OCI-LY7 (cell line): ENCODE measurements around the gene FDXR. TPM values are rescaled to one million over a fixed set of nuclear protein-coding genes. Genes with fewer than 3 reads are reported as not detected.

Experiments used
- BruUV-seq: library from RNA; stranded (reverse); fragments of 400-500 nt; replicated peaks from 2 replicates; lab custom pipeline; 2021; lab: Mats Ljungman, UMichigan
- CTCF ChIA-PET: fragments of 300-600 bp; sonication (Branson Sonifier 250); formaldehyde crosslinking; loops from one replicate; lab custom pipeline; 2022; ENCODE audit warnings: antibody characterized with exemption; ENCODE audit not compliant: unreplicated experiment; lab: Charles Lee
- POLR2A ChIA-PET: fragments of 300-600 bp; sonication (Branson Sonifier 250); formaldehyde crosslinking; loops from one replicate; lab custom pipeline; 2022; ENCODE audit warnings: antibody characterized with exemption; lab: Charles Lee
- DNase-seq: peaks from one replicate; pipeline ENCODE4 v3.0.0-alpha.2; 2015; ENCODE audit warnings: low spot score
- H2AFZ ChIP-seq: fragments of 200-600 bp; sonication (generic), shearing (Covaris generic); 2 replicates; pipeline ENCODE4 v1.6.1; 2014; ENCODE audit warnings: mild to moderate bottlenecking, antibody characterized with exemption, low read length, moderate library complexity
- H3K27ac ChIP-seq: fragments of 200-600 bp; sonication (generic); 2 replicates; pipeline ENCODE4 v1.5.1; 2014; ENCODE audit warnings: mixed run types, low read depth, mild to moderate bottlenecking, moderate library complexity, low read length, inconsistent platforms; ENCODE audit not compliant: poor library complexity, severe bottlenecking
- H3K36me3 ChIP-seq: fragments of 200-600 bp; sonication (generic); 2 replicates; pipeline ENCODE4 v1.6.1; 2014; ENCODE audit warnings: mild to moderate bottlenecking, antibody characterized with exemption, low read length, moderate library complexity, mixed read lengths; ENCODE audit not compliant: insufficient read depth
- H3K4me1 ChIP-seq: fragments of 200-600 bp; sonication (generic); 2 replicates; pipeline ENCODE4 v1.5.1; 2014; ENCODE audit warnings: mild to moderate bottlenecking, low read length; ENCODE audit not compliant: insufficient read depth, poor library complexity, severe bottlenecking
- H3K4me2 ChIP-seq: fragments of 200-600 bp; sonication (generic); 2 replicates; pipeline ENCODE4 v1.6.1; 2014; ENCODE audit warnings: mild to moderate bottlenecking, low read length
- H3K4me3 ChIP-seq: fragments of 200-600 bp; sonication (generic); 2 replicates; pipeline ENCODE4 v1.5.1; 2014; ENCODE audit warnings: mild to moderate bottlenecking, low read depth, low read length; ENCODE audit not compliant: poor library complexity, severe bottlenecking
- H3K79me2 ChIP-seq: fragments of 200-600 bp; sonication (generic); 2 replicates; pipeline ENCODE4 v1.6.1; 2016; ENCODE audit warnings: low read depth, mild to moderate bottlenecking, low read length, moderate library complexity, mixed read lengths; ENCODE audit not compliant: insufficient read depth
- H3K9me2 ChIP-seq: fragments of 200-600 bp; sonication (generic); 2 replicates; pipeline ENCODE4 v1.6.1; 2016; ENCODE audit warnings: mild to moderate bottlenecking, low read length, mixed read lengths; ENCODE audit not compliant: insufficient read depth
- H3K9me3 ChIP-seq: fragments of 200-600 bp; sonication (generic); 2 replicates; pipeline ENCODE4 v1.6.1; 2014; ENCODE audit warnings: mild to moderate bottlenecking, mixed run types, low read length, mixed read lengths
- H4K20me1 ChIP-seq: fragments of 200-600 bp; sonication (generic); 2 replicates; pipeline ENCODE4 v1.6.1; 2014; ENCODE audit warnings: mild to moderate bottlenecking, antibody characterized with exemption, low read length, moderate library complexity, mixed read lengths; ENCODE audit not compliant: insufficient read depth
- EZH2phosphoT487 ChIP-seq: fragments of 200-600 bp; sonication (generic); IDR thresholded peaks from 2 replicates; pipeline ENCODE4 v1.6.1; 2018; ENCODE audit warnings: low read depth, borderline replicate concordance, mild to moderate bottlenecking, mixed run types, antibody characterized with exemption, low read length, moderate library complexity, mixed read lengths
- intact Hi-C: fragments of 100-400 bp; cut with micrococcal nuclease; formaldehyde crosslinking; loops from one replicate; pipeline ENCODE4 v1.10.0; 2022; ENCODE audit not compliant: unreplicated experiment
- total RNA-seq, 2 experiments: library from RNA; depleted of rRNA in 1 of 2; stranded (reverse); fragments of >200 nt in 1 of 2; shearing (Covaris generic) in 1 of 2; gene quantifications; 2 replicates each; pipeline ENCODE4 v1.2.3, GENCODE V29; 2014 to 2022
- TF ChIP-seq, protein P1 (sequence below): fragments of 200-600 bp; sonication (generic); conservative IDR thresholded peaks from 2 replicates; pipeline ENCODE4 v1.5.1; 2014; ENCODE audit warnings: mild to moderate bottlenecking, antibody characterized with exemption, low read length, moderate library complexity, mixed read lengths

FDXR gene
- total RNA-seq, 2 experiments from 2014 or later = 12.2 to 18.3 TPM

DNA sequence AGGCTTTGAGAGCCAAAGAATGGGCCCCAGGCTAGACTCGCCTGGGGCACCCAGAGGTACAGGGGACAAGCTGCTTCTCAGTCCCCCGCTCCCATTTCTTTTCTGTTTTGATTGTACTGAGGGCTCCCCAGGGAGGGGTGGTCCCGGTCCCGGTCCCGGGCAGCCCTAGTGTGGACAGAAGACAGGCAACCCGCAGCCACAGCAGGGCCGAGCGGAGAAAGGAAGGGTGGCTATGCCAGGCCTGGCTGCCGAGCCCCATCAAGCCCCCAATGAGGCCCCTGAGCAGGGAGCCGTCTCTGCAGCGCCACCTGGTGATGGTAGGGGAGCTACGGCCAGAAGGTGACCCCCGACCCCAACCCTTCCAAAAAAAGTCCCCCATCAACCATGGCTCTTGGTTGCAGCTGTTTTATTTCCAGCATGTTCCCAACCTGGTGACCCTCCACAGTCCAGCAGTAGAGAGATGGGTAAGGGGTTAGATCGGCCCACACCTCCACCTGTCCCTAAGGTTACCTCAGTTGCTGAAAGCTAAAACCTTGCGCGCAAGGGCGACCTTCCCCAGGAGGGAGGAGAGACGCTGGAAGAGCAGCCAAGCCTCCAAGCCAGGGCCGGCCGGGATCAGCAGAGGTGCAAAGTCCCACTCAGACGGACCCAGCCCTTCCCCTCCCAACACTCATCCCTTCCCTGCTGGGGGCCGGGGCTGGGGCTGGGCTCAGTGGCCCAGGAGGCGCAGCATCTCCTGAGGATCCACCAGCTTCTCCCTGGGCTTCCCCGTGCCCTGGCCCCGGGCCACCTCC, 10.5 kb downstream of the FDXR start:
- TF ChIP-seq EZH2phosphoT487 = no peak
- TF ChIP-seq, protein P1, sequence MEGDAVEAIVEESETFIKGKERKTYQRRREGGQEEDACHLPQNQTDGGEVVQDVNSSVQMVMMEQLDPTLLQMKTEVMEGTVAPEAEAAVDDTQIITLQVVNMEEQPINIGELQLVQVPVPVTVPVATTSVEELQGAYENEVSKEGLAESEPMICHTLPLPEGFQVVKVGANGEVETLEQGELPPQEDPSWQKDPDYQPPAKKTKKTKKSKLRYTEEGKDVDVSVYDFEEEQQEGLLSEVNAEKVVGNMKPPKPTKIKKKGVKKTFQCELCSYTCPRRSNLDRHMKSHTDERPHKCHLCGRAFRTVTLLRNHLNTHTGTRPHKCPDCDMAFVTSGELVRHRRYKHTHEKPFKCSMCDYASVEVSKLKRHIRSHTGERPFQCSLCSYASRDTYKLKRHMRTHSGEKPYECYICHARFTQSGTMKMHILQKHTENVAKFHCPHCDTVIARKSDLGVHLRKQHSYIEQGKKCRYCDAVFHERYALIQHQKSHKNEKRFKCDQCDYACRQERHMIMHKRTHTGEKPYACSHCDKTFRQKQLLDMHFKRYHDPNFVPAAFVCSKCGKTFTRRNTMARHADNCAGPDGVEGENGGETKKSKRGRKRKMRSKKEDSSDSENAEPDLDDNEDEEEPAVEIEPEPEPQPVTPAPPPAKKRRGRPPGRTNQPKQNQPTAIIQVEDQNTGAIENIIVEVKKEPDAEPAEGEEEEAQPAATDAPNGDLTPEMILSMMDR = peak; percentile 97
- H3K4me2 ChIP-seq = 0 out of 2 replicates have a peak overlapping the region, but pooled peaks have one; percentile 14
- no TSS peak for BruUV-seq

DNA sequence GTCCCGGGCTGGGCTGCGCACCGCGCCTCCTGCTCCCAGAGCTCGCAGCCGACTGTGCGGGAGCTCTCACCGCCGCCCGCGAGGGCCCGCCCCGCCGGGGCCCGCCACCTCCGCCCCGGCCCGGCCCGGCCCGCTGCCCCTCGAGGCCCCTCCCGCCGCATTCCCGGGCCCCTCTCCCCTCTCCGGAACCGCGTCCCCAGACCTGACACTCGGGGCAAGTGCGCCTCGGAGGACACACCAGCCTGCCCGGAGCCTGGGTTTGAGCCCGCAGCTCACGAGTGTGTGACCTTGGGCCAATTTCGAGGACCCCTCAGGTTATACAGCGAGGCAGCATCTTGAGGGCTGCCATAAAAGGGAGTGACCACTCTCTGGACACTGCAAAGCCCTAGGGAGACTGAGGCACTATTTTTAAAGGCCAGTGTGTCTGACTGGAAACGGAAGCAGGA, 11.1 kb downstream of the FDXR start:
- Histone ChIP-seq H3K4me1 (peaks cover 19% of the 10 kb centered on the region), H2AFZ (no peak overlapping the region), H4K20me1 (no peaks in the 10 kb centered on the region), H3K4me3 (no peak overlapping the region), H3K79me2 (no peaks in the 10 kb centered on the region), H3K4me2 (0 out of 2 replicates have a peak overlapping the region, but pooled peaks have one; percentile 14), H3K9me2 (no peaks in the 10 kb centered on the region), H3K27ac (no peak overlapping the region), H3K9me3 (no peaks in the 10 kb centered on the region), H3K36me3 (no peaks in the 10 kb centered on the region)
- no TSS peak for BruUV-seq
- POLR2A ChIA-PET = interaction anchor here (0.9 to 1.4 kb wide), 3 partner anchors 11 to 70 kb away, joined by 3 to 6 read pairs (median 5); partner anchors contain the start of gene FDXR
- CTCF ChIA-PET = interaction anchor here (1.0 to 5.5 kb wide), 4 partner anchors 11 to 78 kb away, joined by 3 to 38 read pairs (median 6); partner anchors contain the start of gene FDXR
- TF ChIP-seq, protein P1 = no peak
- TF ChIP-seq EZH2phosphoT487 = no peak
- intact Hi-C loops = loop anchor here (1.0 to 2.0 kb wide), 3 partner anchors 29 to 205 kb away; no protein-coding TSS in a partner anchor
- DNase-seq = no peak

More for the DNA sequence above, 10.5 kb downstream of the FDXR start:
- Histone ChIP-seq H3K4me3 (no peak overlapping the region), H3K36me3 (no peaks in the 10 kb centered on the region), H2AFZ (no peak overlapping the region), H3K79me2 (no peaks in the 10 kb centered on the region), H4K20me1 (no peaks in the 10 kb centered on the region), H3K9me3 (no peaks in the 10 kb centered on the region), H3K4me1 (peaks cover 19% of the 10 kb centered on the region), H3K27ac (no peak overlapping the region), H3K9me2 (no peaks in the 10 kb centered on the region)
- ChIA-PET CTCF (interaction anchor here (0.9 to 5.5 kb wide), 5 partner anchors 11 to 89 kb away, joined by 3 to 38 read pairs (median 5); partner anchors contain the start of gene FDXR), POLR2A (interaction anchor here (0.9 to 1.4 kb wide), 3 partner anchors 11 to 71 kb away, joined by 3 to 6 read pairs (median 5); partner anchors contain the start of gene FDXR)
- peak; percentile 86 for DNase-seq
- intact Hi-C loops = loop anchor here (1.0 to 2.0 kb wide), 3 partner anchors 30 to 206 kb away; no protein-coding TSS in a partner anchor
